ENCODE measurements around the gene DIRAS1. TPM values are rescaled to one million over a fixed set of nuclear protein-coding genes. Genes with fewer than 3 reads are reported as not detected.

The DIRAS1 gene
- total RNA-seq, 1 experiment from 2014 or later: 18.5 TPM

GRCh38 chr19:2719232-2719735 is 1.9 kb downstream of the DIRAS1 start:
- no TSS peak for BruUV-seq (replicated peaks)
- CTCF ChIA-PET: no interaction called here
- POLR2A ChIA-PET: no interaction called here

More at GRCh38 chr19:2719232-2719735, 1.9 kb downstream of the DIRAS1 start:
- H3K4me1 ChIP-seq (ENCODE audit: control insufficient read depth, insufficient read depth, low read length): peaks cover 15% of the 10 kb centered on the region
- intact Hi-C loops (cut with micrococcal nuclease; ENCODE audit: unreplicated experiment): no loop called here
- H3K4me3 ChIP-seq (ENCODE audit: low read depth in 2 of 2, low read length in 2 of 2): no peak overlapping the region
- DNase-seq (ENCODE audit: low read depth, low spot score) (no peak), ATAC-seq (no peak)
- H3K27me3 ChIP-seq (ENCODE audit: control insufficient read depth, insufficient read depth, low read length): no peaks in the 10 kb centered on the region
- in situ Hi-C loops (cut with HindIII; ENCODE audit: low pct_unique_long_range_greater_than_20kb, low sequenced_read_pairs): no loop called here
- no peaks in the 10 kb centered on the region for H3K9me3 ChIP-seq (ENCODE audit: control insufficient read depth, insufficient read depth, low read depth, low read length)
- no peak for TF ChIP-seq REST (IDR thresholded peaks at IDR 0.05; ENCODE audit: insufficient read depth in 1 of 2, low read depth in 2 of 2, low read length in 1 of 2)
- TF ChIP-seq SIN3A (IDR thresholded peaks at IDR 0.05; ENCODE audit: borderline replicate concordance, insufficient read depth, low read depth, low read length): no peak
- no peak for TF ChIP-seq TCF7L2 (IDR thresholded peaks at IDR 0.05; ENCODE audit: low read depth, low read length)
- no peak for TF ChIP-seq CTCF (IDR thresholded peaks at IDR 0.05)
- no peak for TF ChIP-seq POLR2AphosphoS5 (IDR thresholded peaks at IDR 0.05; ENCODE audit: low read depth, low read length)
- H3K27ac ChIP-seq (ENCODE audit: low read length): no peak overlapping the region
- H3K36me3 ChIP-seq (ENCODE audit: control insufficient read depth, insufficient read depth, low read length): no peaks in the 10 kb centered on the region

Measured in Panc1 (cell line).